GM21447 (cell line): Measurements from ENCODE around the gene SPRR4.

Source experiments
- ATAC-seq: cut with Tn5 transposase; IDR thresholded peaks from one replicate; pipeline ENCODE4 v1.9.1; 2021; ENCODE audit not compliant: unreplicated experiment

Gene SPRR4, protein sequence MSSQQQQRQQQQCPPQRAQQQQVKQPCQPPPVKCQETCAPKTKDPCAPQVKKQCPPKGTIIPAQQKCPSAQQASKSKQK

DNA sequence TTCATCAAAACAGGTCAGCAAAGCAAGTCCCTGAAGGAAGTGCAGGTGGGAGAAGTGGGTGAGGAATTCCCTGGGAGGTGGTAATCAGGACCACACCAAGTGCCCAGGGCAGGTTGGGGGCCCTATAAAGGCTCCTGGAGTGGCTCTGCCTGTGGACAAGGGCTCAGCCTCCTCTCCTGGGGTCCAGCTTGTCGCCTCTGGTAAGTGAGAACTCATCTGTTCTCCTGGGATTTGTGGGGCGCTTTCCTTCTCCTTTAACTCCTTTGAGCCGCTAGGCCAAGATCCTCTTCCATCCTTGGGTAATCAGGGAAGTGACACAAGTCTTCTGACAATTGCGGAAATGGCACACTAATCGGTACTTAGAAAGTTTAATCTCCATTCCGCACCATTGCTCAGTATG lies at the start of gene SPRR4:
TSS of gene SPRR4 (plus strand) at position 154 of the 400 bp plus-strand sequence. CDS start 1,243 bp downstream, outside the sequence.
- ATAC-seq, result no peak

DNA sequence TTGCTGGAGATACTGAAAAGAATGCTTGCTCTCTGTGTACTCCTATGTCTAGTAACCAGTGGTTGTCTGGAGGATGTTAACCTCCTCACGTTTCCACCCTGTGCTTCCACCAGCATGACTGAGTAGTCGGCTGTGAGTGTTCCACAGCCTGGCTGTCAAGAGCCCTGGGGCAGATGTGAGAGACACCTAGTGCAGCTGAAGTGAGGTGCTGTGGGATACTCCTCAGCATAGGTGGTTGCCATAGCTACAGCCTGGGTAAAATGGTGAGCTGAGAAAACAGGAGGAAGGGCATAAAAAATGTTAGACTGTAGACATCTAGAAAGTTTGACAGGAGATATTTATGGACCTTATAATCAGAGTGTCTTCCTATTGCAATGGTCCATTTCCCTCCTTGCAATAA lies 46.3 kb upstream of the SPRR4 start:
- ATAC-seq, result no peak

DNA sequence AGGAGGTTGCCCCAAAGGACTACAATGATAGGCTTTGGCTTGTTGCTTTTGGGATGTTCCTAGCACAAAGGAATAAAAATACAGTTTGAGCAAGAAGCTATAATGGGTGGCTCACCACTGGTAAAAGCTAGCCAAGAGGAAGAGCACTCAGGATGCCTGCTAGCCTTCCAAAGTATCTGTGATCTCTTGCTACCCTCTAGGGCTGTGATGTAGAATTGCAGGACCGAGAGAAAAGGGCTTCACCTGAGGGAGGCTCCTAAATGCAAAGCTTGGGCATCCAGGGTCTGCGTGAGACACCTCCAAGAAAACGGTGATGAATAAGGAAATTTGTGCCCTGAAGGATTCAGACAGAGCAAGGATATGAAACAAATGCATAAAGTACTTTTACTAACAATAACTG lies 44.4 kb upstream of the SPRR4 start:
- no peak for ATAC-seq

DNA sequence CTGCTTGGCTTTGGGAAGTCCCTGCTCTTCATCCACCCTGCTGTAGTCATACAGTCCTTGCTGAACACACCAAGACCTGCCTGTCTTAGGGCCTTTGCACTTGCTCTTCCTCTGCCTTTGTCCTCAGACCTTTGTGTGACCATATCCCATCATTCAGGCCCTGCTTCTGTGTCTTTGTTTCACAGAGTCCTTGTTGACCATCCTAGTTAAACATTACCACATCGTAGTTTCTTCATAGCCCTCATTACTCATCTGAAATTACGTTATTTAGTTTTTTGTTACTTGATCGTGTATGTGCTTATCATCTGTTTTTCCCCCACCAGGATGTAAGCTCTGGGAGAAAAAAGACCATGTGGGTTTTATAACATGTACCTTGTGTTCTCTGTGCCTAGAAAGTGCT lies 41.8 kb upstream of the SPRR4 start:
- ATAC-seq, result no peak

DNA sequence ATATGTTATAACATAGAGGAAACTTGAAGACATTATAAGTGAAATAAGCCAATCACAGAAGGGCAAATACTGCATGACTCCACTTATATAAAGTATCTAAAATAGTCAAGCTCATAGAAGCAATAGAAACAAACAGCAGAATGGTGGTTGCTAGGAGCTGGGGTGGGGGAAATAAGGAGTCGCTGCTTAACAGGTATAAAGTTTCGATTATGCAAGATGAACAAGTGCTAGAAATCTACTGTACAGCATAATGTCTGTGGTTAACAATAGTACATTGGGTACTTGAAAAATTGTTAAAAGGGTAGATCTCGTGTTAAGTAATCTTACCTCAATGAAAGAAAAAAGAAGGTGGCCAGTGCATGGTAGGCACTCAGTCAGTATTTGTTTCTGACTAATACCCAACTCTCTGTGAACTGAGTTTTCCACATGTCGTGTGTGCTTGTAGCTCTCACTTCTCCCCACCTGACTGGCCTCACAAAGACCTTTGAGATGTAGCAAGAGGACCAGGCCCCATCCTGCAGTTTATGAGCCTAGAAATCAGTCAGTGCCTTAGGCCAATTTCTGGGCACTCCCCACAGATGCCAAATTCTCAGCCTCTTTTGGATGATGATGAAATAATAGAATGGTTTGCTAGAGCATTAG lies 38.2 kb upstream of the SPRR4 start:
- ATAC-seq, result no peak

DNA sequence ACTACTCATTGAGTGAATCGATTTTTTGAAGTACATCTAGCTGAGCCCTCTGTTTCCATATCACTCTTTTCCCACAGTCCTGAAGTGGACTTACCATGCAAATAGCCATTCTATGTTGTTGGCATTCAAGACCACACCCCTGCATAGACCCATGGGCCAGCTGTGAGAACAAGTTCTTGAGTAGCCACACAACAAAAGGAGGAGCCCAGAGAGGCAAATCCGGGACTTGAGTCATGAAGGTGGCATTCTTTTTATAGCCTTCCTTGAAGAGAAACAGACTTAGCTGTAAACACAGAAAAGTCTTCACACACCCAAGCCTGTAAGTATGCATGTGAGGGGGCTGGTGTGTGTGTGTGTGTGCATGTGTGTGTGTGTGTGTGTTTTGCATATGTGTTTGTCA lies 37.3 kb upstream of the SPRR4 start:
- no peak for ATAC-seq

DNA sequence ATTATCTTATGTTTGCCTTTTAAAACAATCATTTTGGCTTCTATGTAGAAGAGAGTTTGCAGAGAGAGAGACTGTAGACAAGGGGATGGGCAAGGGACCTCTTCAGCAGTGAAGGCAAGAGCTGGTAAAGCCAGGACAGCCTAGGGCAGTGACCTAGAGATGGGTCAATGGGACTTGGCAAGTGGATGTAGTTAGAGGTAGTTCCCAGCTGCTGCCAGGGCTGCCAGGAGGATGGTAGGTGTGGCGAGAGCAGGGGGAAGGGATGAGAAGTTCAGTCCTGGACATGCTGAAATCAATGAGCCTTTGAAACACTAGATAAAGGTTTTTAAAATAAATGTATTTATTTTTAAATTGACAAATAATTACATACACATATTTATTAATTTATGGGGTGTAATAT lies 29.8 kb upstream of the SPRR4 start:
- ATAC-seq, result no peak

DNA sequence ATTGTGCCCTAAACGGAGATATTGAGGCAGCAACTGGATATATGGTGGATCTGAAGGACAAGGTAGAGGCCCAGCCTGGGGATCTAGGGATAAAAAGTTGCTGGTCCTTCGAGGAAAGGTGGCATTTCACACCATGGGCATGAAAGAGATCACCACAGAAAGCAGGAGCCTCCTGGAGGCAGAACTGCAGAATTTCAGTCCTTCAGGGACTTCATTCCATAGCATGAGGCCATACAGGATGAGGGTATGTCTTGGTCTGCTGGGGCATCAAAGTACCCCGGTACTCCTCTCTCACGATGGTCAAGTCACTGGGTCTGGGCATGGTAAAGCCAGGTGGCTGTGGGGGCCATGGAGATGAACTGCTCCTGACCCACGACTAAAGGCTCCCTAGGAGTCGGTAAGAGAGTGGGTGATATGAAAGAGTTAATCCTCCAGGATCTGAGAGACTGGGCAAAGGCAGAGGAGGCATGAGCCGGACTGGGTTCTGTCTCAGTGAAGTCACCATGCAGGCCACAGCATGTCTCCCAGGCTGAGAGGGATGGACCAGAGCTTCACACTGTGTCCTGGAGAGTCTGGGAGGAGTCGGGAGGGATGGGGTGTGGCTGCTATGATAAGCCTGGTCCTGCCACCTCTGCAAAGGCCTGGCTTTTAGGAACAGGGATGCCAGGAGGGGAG lies 29.3 kb upstream of the SPRR4 start:
- no peak for ATAC-seq

DNA sequence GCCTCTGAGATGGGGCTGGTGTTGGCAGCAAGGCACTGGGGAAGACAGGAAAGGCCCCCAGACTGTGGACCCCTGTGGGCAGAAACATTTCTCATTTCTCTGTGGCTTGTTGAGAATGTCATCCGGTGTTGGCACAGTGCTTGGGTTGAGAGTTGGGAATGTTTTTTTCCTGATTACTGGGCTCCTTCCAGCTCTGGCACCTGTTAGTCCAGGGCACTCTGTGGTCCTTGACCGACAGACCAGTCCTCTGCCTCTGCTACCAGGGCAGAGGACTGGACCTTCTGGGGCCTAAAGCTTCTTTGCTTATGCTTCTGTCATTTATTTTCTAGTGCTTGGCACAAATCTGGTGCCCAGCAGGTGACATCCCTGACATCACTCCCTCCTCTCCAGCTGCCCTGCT lies 28.3 kb upstream of the SPRR4 start:
- ATAC-seq, result no peak

DNA sequence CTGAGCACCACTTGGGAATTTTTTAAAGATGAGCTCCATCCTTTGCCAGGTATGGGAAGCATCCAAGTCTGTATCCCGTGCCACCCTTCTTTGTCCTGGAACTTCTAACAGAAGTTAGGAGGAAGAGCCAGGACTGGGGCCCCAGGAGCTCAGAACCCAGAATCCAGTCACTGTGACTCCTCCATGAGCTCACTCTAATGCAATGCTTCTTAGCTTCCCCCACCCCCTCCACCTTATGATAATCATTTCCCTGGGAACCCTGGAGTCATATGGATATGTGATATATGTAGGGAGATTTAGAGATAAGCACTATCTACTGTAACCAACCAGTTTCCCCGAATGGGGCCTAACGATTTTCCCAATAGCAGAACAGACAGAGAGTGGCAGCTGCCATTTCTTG lies 24.2 kb upstream of the SPRR4 start:
- ATAC-seq, result no peak

DNA sequence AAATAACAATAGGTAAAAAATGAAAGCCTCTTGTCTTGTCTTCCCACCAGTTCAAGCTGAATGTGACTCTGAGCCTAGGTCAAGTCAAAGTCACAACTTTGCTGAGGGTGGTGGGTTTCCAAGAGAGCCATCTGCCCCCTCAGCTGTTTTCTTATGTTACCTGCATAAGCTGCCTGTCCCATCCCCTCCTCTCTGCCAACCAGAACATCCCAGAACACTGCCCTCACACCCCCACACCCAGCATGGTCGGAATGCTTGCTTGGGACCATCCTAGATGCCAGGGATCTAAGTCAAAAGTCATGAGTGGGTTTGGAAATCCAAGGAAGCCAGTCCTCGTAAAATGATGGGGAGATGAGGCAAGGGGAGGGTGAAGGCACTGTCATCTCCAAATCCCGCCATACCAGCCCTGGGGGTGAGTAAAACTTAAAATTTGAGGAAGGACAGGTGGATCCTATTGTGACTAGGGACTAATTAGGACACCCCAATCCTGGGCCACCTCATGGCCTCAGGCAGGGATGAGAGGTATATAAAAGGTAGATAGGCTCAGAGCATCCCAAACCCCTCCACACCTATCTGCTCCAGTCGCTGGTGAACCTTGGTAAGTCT lies 23.7 kb upstream of the SPRR4 start, which contains the start of gene SPRR5:
TSS of gene SPRR5 (plus strand) at position 556 of the 606 bp plus-strand sequence. CDS start 1,349 bp downstream, outside the sequence.
- no peak for ATAC-seq

DNA sequence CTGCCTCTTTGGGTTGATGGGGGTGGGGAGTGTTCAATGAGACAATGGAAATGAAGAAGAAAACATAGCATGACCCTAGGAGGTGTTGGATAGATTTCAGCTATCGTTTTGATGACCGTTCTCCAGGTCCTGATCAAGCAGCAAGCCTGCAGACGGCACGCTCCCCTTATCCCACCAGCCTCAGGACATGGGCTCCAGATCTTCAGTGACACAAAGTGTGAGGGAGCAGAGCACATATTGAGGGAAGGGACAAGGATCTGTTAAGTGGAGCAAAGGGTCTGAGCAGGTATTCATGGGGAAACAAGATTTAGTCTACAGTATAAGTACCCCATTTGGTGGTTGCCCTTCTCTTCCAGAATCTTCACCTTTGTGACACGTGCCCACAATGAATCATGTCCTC lies 18.7 kb upstream of the SPRR4 start:
- ATAC-seq, result no peak

DNA sequence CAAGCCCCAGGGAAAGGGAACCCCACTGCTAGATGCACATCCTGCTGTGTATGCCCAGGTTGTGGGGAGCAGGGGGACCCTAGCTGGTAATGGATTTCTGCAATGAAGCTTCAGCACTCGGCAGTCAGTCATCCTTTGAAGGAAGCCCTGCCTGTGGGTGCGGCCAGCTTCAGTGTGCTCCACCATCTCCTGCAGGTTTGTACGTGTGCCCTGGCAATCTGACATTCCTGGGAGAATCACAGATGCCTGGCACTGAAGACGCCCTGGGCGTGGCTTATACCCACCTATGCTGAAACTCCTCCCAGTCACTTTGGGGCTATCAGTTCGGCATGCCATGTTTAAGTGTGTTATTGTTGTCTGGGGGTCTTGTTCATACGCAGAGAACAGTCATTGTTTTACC lies 16.7 kb upstream of the SPRR4 start:
- ATAC-seq, result no peak

DNA sequence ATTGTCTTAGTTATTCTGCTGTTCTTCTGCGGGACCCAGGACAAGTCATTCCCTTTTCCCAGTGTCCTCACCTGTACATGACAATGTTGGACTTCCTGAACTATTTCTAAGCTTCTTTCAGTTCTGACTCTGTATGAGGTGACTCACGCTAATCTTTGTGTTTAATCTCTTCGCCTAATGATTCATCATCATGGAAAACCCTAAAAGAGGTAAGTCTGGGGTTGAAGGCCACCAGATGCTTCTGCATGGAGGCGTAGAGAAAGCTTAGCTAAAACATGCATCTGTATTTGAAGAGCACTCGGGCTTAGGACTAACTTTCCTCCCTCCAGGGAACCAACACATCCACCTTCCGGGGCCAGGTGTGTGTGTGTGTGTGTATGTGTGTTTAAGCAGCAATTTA lies 16.0 kb upstream of the SPRR4 start:
- no peak for ATAC-seq

DNA sequence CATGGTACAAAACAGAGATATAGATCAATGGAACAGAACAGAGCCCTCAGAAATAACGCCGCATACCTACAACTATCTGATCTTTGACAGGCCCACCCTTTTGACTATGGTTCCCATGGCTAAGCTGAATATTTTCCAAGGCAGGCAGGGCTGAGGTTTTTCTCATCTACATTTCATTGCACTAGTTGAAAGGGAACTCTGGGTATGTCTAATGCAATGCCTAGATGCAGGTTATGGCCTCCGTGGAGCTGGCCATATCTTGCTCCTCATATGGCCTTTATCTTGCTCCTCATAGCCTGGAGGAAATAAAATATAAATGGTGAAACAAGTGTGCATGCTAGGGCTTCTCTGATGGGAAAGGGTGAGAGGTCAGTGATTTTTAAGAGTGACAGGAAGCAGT lies 12.9 kb upstream of the SPRR4 start:
- no peak for ATAC-seq

DNA sequence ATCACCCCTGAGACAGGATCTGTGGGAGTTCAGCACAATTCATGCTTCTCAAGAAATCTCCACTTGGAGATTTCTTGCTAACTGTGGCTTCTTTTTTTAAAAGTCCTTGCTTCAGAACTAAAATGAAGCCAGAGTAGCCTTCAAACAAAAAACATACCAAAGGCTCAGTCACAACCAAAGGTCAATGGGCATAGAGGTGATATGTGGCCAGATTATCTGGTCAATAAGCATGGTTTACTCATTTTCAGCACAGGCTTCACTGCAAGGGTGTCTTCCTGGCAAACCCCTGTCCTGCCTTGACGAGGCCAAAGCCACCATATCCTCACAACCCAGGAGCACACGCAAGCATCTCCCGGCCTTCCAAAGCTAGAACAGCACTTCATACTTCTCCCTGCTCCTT lies 11.2 kb upstream of the SPRR4 start:
- no peak for ATAC-seq

DNA sequence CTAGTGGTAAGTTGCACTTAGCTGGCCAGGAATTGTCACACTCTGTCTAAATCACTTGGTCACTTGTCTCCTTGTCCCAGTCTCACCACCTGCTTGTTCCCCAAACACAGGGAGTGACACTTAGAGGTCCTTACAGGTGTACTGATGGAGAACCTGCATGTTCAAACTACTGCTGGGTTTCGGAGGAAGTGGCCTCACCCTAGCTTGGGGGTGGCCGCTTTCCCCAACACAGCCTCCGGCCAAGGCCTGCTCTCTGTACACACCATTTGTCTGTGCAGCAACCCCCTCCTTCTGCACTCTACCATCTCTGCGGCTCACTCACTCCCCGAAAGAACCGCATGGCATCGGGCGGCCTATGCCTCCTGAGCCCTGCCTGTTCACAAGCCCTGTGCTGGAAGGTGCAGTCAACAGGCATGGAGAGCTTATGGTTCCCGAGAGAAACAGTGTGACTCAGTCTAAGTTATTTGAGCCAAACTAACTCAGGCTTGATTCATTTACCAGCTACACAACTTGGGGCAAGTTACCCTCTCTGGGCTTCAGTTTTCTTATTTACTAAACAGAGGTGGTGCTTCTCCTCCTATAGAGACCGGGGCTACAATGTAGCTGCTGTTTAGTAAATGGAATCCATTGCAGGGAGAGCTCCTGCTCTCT lies 10.5 kb upstream of the SPRR4 start:
- no peak for ATAC-seq

DNA sequence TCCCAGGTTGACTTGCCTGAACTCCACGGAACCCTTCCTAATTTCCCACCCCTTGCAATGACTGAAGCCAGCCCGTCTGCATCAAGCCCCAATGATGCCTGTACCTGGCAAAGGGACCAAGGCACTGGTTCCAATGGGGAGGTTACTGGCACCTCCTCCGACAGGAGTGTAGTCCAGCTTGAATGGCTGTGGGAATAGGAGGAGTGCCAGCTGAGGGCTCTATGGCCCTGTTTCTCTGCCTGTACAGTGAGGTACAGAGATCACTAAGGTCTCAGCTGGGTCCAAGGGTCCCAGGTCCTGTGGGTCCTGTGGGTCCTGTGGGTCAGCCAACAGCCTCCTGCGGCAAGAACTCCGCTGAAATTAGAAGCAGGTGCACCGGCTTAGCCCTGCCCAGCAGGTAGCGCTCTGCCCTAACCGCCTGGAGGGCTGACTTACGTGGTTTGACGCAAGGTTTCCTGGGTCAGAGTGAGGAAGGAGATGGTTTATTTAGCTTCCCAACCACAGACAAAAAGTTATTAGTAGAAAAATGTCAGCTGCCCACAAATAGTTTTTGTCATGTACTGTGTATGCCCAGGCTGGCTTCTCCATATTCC lies 9.9 kb upstream of the SPRR4 start:
- ATAC-seq, result no peak

DNA sequence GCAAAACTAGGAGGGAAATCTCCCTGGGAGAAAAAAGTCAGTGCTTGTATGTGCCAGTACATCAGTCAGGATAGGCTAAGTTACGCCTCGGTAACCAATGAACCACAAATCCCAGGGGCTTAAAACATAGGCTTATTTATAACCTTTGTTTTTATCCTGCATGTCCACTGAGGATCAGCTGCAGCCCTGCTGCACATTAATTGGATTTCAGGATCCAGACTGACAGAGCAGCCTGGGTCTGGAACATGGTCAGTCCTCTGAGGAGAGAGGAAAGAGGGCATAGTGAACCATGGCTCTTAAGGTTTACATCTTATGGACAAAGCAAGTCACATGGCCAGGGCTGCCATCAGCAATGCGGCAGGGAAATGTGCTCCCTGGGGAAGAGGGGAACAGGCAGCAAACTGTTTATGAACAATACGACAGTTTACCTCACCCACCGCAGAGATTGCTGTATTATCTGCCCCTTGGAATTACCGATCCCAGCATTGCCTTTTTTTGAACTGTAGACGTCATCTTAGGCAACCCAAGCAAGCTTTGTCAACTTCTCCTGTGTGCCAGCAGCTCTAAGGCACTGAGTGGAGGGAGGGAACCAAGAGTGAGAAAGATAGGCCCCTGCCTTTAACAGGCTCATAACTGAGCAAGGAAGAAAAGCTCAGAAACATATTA lies 9.1 kb upstream of the SPRR4 start:
- no peak for ATAC-seq

DNA sequence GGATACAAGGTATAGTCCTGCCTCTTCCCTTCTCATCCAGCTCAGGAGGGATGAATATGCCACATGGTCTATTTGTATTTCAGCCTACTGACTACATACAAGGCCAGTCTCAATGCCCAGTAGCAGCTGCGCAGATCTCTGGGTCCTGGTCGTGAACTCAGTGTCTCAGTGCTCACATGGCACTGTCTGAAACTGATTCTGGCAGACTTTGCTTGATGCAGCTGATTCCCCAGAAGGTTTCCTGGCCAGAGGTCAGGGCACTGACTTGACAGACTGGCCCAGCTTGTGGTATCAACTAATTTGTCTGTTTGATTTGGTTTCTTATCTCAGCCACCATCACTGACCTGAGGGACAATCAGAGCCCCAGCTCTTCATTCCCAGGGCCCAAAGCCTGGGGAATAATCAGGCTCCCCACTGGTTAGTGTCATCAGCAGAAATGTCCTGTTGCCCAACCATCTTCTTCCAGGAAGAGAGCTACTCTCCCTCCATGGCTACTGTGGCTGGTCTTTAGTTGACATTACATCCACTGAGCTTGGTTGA lies 7.5 kb upstream of the SPRR4 start:
- no peak for ATAC-seq

DNA sequence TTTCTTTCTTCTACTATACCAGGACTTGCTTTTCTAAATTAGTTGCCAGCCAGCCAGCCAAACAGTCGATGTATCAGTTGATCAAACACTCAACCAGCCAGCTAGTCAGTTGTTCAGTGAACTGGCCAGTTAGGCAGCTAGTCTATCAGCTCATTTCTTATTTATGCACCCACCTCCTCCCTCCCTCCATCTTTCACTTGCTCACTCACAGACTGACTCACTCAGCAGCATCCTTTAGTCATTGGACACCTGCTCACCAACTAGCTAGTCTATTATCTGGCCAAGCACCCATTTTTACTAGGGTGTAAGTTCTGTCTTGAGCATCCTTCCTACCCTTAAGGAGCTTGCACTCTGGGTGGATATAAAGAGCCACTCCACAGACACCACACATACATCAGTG lies 5.9 kb upstream of the SPRR4 start:
- no peak for ATAC-seq
